GM12874 (cell line): ENCODE measurements around the gene GDPD4.

Experiments used
- TF ChIP-seq, protein P1 (sequence below): IDR thresholded peaks from 2 replicates; pipeline ENCODE4 v1.5.1; 2011; ENCODE audit warnings: low read depth, mild to moderate bottlenecking, control low read depth, low read length, moderate library complexity; ENCODE audit not compliant: insufficient read depth

Gene GDPD4

GRCh38 chr11:77253690-77254089, 47.8 kb downstream of the GDPD4 start:
- TF ChIP-seq, protein P1, sequence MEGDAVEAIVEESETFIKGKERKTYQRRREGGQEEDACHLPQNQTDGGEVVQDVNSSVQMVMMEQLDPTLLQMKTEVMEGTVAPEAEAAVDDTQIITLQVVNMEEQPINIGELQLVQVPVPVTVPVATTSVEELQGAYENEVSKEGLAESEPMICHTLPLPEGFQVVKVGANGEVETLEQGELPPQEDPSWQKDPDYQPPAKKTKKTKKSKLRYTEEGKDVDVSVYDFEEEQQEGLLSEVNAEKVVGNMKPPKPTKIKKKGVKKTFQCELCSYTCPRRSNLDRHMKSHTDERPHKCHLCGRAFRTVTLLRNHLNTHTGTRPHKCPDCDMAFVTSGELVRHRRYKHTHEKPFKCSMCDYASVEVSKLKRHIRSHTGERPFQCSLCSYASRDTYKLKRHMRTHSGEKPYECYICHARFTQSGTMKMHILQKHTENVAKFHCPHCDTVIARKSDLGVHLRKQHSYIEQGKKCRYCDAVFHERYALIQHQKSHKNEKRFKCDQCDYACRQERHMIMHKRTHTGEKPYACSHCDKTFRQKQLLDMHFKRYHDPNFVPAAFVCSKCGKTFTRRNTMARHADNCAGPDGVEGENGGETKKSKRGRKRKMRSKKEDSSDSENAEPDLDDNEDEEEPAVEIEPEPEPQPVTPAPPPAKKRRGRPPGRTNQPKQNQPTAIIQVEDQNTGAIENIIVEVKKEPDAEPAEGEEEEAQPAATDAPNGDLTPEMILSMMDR = no peak

DNA sequence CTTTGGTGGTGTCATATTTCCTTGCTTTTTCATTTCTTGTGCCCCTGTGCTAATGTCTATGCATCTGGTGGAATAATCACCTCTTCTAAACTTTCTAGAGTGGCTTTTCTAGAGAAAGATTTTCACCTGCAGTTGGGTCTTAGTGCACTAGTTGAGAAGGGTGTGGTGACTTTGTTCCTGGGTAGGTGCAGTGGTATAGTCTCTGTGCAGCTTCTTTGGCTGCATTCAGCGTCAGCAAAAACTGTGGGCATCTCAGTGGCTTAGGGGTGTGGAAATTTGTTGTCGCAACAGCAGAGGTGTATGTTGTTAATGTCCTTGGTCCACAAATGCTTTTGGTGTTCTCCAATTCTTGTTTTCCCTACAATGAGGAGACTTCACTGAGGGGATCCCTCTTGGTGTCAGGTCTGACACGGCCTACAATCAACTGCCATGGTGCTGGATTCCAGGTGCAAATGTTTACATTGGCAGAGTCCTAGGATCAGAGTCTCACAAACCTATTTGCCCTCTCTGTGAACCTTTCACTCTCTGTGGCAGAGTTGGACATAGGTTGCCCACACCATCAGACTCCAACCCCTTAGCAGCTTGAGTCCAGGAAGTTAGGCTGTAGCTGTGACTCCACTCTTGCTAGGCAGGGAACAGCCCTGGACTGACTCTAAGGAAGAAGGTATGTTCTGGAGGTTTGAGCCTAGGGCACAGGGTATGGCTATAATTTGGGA, 48.8 kb downstream of the GDPD4 start:
- TF ChIP-seq, protein P1 = no peak

DNA sequence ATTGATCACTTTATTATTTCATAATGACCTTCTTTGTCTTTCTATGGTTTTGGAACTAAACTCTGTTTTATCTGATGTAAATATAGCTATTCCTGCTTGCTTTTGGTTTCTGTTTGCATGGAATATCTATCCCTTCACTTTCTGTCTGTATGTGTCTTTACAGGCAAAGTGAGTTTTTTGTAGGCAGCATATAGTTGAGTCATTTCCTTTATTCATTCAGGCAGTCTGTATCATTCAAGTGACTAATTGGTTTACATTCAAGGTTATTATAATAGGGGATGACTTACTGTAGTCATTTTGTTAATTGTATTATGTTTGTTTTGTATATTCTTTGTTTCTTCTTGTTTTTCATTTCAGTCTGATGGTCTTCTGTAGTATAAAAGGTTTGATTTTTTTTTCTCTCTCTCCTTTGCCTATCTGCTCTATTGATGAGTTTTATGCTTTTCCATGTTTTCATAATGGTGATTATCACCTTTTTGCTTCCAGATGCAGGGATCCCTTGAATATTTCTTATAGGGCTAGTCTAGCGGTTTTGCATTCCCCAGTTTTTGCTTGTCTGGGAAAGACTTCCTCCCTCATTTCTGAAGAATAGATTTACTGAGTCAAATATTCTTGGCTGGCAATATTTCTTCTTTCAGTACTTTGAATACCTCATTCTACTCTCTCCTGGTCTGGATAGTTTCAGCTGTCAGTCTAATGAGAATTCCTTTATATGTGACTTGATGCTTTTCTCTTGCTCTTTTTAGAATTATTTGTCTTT, 50.4 kb downstream of the GDPD4 start:
- TF ChIP-seq, protein P1 = no peak

- TF ChIP-seq, protein P1 = no peak
Measured at GRCh38 chr11:77249427-77249826, 52.1 kb downstream of the GDPD4 start.

GRCh38 chr11:77244277-77245027, 57.0 kb downstream of the GDPD4 start:
- TF ChIP-seq, protein P1 = no peak

DNA sequence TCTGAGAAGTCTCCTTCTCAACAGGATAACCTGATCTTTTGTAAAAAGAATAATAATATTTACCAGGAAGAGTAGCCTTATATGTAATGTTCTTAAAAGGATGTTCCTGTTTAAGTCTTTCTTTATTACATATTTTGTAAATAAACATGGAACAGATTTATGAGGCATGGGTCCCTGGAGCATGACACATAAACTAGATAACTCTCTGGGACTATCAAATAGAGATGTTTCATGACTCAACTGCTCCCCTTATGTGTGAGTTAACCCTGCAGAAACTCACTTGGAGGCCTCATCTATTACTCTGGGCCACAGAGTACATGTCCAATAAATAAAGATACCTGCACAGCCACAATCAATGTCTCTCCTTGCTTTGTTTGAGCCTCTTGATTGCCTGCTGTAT, 64.6 kb downstream of the GDPD4 start:
- TF ChIP-seq, protein P1 = no peak

DNA sequence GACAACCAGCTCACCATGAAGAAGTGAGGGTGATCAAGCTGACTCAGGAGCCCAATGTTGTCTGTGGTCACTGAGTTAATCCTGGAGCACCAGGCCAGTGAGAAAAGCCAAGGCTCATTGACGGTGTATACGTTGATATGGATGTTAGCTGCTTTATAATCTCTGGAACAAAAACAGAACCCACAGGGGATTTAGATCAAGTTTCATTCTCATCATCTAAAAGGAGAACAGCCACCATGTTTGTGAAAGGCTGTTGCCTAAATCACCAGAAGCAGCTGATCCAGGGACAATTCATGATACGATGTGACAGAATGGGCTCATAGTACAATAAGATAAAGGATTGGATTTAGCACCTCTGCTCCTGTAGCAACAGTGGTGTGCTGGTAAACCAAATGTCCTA, 68.5 kb downstream of the GDPD4 start:
- TF ChIP-seq, protein P1 = no peak
